H1 (cell line): ENCODE measurements around the gene LMAN2. TPM values are rescaled to one million over a fixed set of nuclear protein-coding genes. Genes with fewer than 3 reads are reported as not detected.

Experiments
- CTCF ChIA-PET: fragments of 300-600 bp; sonication (Branson Sonifier 250); formaldehyde crosslinking; loops from one replicate; lab custom pipeline; 2021; ENCODE audit not compliant: partially characterized antibody; lab: Charles Lee
- POLR2A ChIA-PET: fragments of 300-600 bp; sonication (Branson Sonifier 250); formaldehyde crosslinking; loops from one replicate; lab custom pipeline; 2021; ENCODE audit warnings: inconsistent platforms; ENCODE audit not compliant: partially characterized antibody; lab: Charles Lee
- DNase-seq, 2 experiments: peaks; one replicate each; pipeline versions ENCODE4 v3.0.0 to v3.0.0-alpha.2; 2010 to 2022; ENCODE audit warnings: low spot score in 2 of 2, low read depth in 1 of 2, mixed read lengths in 1 of 2
- FAIRE-seq: peaks from 2 replicates; lab custom pipeline; 2011; peaks lifted over from hg19 to GRCh38; lab: Jason Lieb, UNC
- H2AFZ ChIP-seq: 2 replicates; pipeline ENCODE4 v1.8.1; 2012; ENCODE audit warnings: low read length, inconsistent platforms
- H2AK5ac ChIP-seq: 2 replicates; pipeline ENCODE4 v1.6.1; 2013; ENCODE audit warnings: low read depth, low read length
- H2BK120ac ChIP-seq: replicated peaks from 2 replicates; pipeline ENCODE3; 2013; ENCODE audit warnings: low read depth, low read length, inconsistent platforms
- H2BK12ac ChIP-seq: 2 replicates; pipeline ENCODE4 v1.6.1; 2013; ENCODE audit warnings: low read depth, low read length
- H2BK15ac ChIP-seq: 2 replicates; pipeline ENCODE4 v1.6.1; 2013; ENCODE audit warnings: low read length
- H2BK20ac ChIP-seq: 2 replicates; pipeline ENCODE4 v1.6.1; 2013; ENCODE audit warnings: low read length
- H2BK5ac ChIP-seq: 2 replicates; pipeline ENCODE4 v1.6.1; 2013; ENCODE audit warnings: low read depth, low read length
- H3K14ac ChIP-seq: 2 replicates; pipeline ENCODE4 v1.6.1; 2013; ENCODE audit warnings: inconsistent platforms; ENCODE audit not compliant: insufficient read length
- H3K18ac ChIP-seq: 2 replicates; pipeline ENCODE4 v1.6.1; 2013; ENCODE audit warnings: low read length; ENCODE audit errors: extremely low read depth
- H3K23ac ChIP-seq: 2 replicates; pipeline ENCODE4 v1.6.1; 2013; ENCODE audit warnings: inconsistent platforms; ENCODE audit not compliant: insufficient read length
- H3K23me2 ChIP-seq: 2 replicates; pipeline ENCODE4 v1.6.1; 2013; ENCODE audit warnings: low read depth, low read length
- H3K27ac ChIP-seq: 2 replicates; pipeline ENCODE4 v1.6.1; 2011; ENCODE audit warnings: low read depth, low read length, inconsistent platforms
- H3K27me3 ChIP-seq, 4 experiments: replicated peaks in 1 of 4; 1 replicate in 1 of 4; 2 replicates in 3 of 4; pipeline versions ENCODE4 v1.6.1 to v1.8.1; 2011 to 2013; ENCODE audit warnings: low read length in 3 of 4, mild to moderate bottlenecking in 3 of 4, inconsistent platforms in 2 of 4, mixed read lengths in 2 of 4, moderate library complexity in 1 of 4; ENCODE audit not compliant: control insufficient read depth in 3 of 4, insufficient read depth in 3 of 4; ENCODE audit errors: extremely low read depth in 1 of 4
- H3K36me3 ChIP-seq, 4 experiments: 2 replicates each; pipeline versions ENCODE4 v1.6.1 to v1.8.1; 2011 to 2013; ENCODE audit warnings: mild to moderate bottlenecking in 4 of 4, low read length in 3 of 4, moderate library complexity in 2 of 4, control low read depth in 1 of 4, inconsistent platforms in 1 of 4; ENCODE audit not compliant: insufficient read depth in 4 of 4, control insufficient read depth in 2 of 4
- H3K4ac ChIP-seq: replicated peaks from 2 replicates; pipeline ENCODE3; 2013; ENCODE audit warnings: low read length, low read depth, mixed read lengths, inconsistent platforms; ENCODE audit not compliant: insufficient read length
- H3K4me1 ChIP-seq, 4 experiments: replicated peaks in 1 of 4; 1 replicate in 1 of 4; 2 replicates in 3 of 4; pipeline versions ENCODE4 v1.6.1 to v1.8.1; 2011 to 2013; ENCODE audit warnings: low read length in 3 of 4, inconsistent platforms in 2 of 4, mixed read lengths in 1 of 4; ENCODE audit not compliant: insufficient read depth in 4 of 4, control insufficient read depth in 3 of 4
- H3K4me2 ChIP-seq, 2 experiments: 2 replicates each; pipeline versions ENCODE4 v1.6.1 to v1.8.1; 2011 to 2013; ENCODE audit warnings: low read depth in 2 of 2, low read length in 2 of 2, control low read depth in 1 of 2, inconsistent platforms in 1 of 2, mild to moderate bottlenecking in 1 of 2; ENCODE audit not compliant: insufficient read depth in 1 of 2
- H3K4me3 ChIP-seq, 4 experiments: fragments of 200-600, 300-600 bp in 1 of 4; sonication (generic), shearing (Covaris generic), sonication (Bioruptor Twin) in 1 of 4; 2 replicates each; pipeline versions ENCODE4 v1.5.1 to v1.8.1; 2011 to 2016; ENCODE audit warnings: low read length in 4 of 4, low read depth in 3 of 4, control low read depth in 2 of 4, inconsistent platforms in 2 of 4, mild to moderate bottlenecking in 2 of 4, mixed read lengths in 1 of 4, moderate library complexity in 1 of 4; ENCODE audit not compliant: insufficient read depth in 2 of 4; ENCODE audit errors: extremely low read depth in 1 of 4
- H3K56ac ChIP-seq: replicated peaks from 2 replicates; pipeline ENCODE3; 2013; ENCODE audit warnings: low read depth, mild to moderate bottlenecking, mixed read lengths, low read length, inconsistent platforms; ENCODE audit not compliant: insufficient read length
- H3K79me1 ChIP-seq: 2 replicates; pipeline ENCODE4 v1.6.1; 2013; ENCODE audit warnings: low read depth, low read length, control low read depth
- H3K79me2 ChIP-seq, 2 experiments: 2 replicates each; pipeline versions ENCODE4 v1.6.1 to v1.8.1; 2012 to 2013; ENCODE audit warnings: low read length in 2 of 2, mild to moderate bottlenecking in 2 of 2, inconsistent platforms in 1 of 2; ENCODE audit not compliant: insufficient read depth in 2 of 2, control insufficient read depth in 1 of 2
- H3K9ac ChIP-seq, 4 experiments: replicated peaks in 1 of 4; 1 replicate in 1 of 4; 2 replicates in 3 of 4; pipeline versions ENCODE4 v1.6.1 to v1.8.1; 2011 to 2013; ENCODE audit warnings: low read depth in 3 of 4, low read length in 3 of 4, control low read depth in 2 of 4, mild to moderate bottlenecking in 2 of 4, moderate library complexity in 2 of 4, inconsistent platforms in 1 of 4; ENCODE audit errors: extremely low read depth in 1 of 4
- H3K9me3 ChIP-seq, 2 experiments: 2 replicates each; pipeline versions ENCODE4 v1.6.1 to v1.8.1; 2012 to 2013; ENCODE audit warnings: mild to moderate bottlenecking in 2 of 2, moderate library complexity in 2 of 2, control low read depth in 1 of 2, inconsistent platforms in 1 of 2, low read depth in 1 of 2, low read length in 1 of 2, mixed read lengths in 1 of 2; ENCODE audit not compliant: insufficient read depth in 2 of 2
- H4K20me1 ChIP-seq, 2 experiments: replicated peaks in 1 of 2; 2 replicates each; pipeline versions ENCODE3 to v1.8.1; 2011 to 2013; ENCODE audit warnings: inconsistent platforms in 2 of 2, low read length in 2 of 2, mild to moderate bottlenecking in 1 of 2; ENCODE audit not compliant: insufficient read depth in 2 of 2, control insufficient read depth in 1 of 2
- H4K5ac ChIP-seq: 2 replicates; pipeline ENCODE4 v1.6.1; 2013; ENCODE audit warnings: low read length, low read depth, mixed read lengths, inconsistent platforms; ENCODE audit not compliant: insufficient read length
- H4K8ac ChIP-seq: 2 replicates; pipeline ENCODE4 v1.8.0; 2013; ENCODE audit warnings: mild to moderate bottlenecking, moderate library complexity, low read length, inconsistent platforms; ENCODE audit not compliant: insufficient read depth; ENCODE audit errors: extremely low read depth
- H4K91ac ChIP-seq: replicated peaks from 2 replicates; pipeline ENCODE3; 2013; ENCODE audit warnings: low read length, mixed read lengths, inconsistent platforms; ENCODE audit not compliant: insufficient read length
- BCL11A ChIP-seq, 2 experiments: IDR thresholded peaks; one replicate each; pipeline ENCODE4 v1.6.1; 2011; ENCODE audit warnings: low read depth in 2 of 2, low read length in 2 of 2, mild to moderate bottlenecking in 2 of 2
- EGR1 ChIP-seq: IDR thresholded peaks from 2 replicates; pipeline ENCODE4 v1.6.1; 2011; ENCODE audit warnings: low read depth, low read length, borderline replicate concordance
- GTF2F1 ChIP-seq: IDR thresholded peaks from 2 replicates; pipeline ENCODE4 v1.6.1; 2012; ENCODE audit warnings: low read depth, low read length, improper control_type of control experiment, borderline replicate concordance
- HDAC2 ChIP-seq, 2 experiments: fragments of 300-600 bp in 1 of 2; sonication (generic) in 1 of 2; IDR thresholded peaks; 2 replicates each; pipeline ENCODE4 v1.6.1; 2011 to 2012; ENCODE audit warnings: low read depth in 2 of 2, low read length in 2 of 2, mild to moderate bottlenecking in 2 of 2, moderate library complexity in 2 of 2, borderline replicate concordance in 1 of 2, inconsistent platforms in 1 of 2
- POLR2A ChIP-seq, 2 experiments: IDR thresholded peaks; 1 replicate in 1 of 2; 2 replicates in 1 of 2; pipeline ENCODE4 v1.6.1; 2011; ENCODE audit warnings: low read depth in 2 of 2, low read length in 2 of 2, mild to moderate bottlenecking in 2 of 2; ENCODE audit errors: control extremely low read depth in 1 of 2
- RBBP5 ChIP-seq: IDR thresholded peaks from 2 replicates; pipeline ENCODE4 v1.7.1; 2012; ENCODE audit warnings: low read depth, mild to moderate bottlenecking, inconsistent platforms, low read length, moderate library complexity, borderline replicate concordance
- SP1 ChIP-seq: IDR thresholded peaks from 2 replicates; pipeline ENCODE4 v1.6.1; 2011; ENCODE audit warnings: low read depth, low read length
- WGBS, 2 experiments: shearing (Covaris generic) in 1 of 2; methylation state at CpG; one replicate each; pipeline versions ENCODE4 v1.1.6 to v1.1.7; 2013 to 2015; ENCODE audit warnings: low lambda C conversion rate in 2 of 2, mixed read lengths in 2 of 2, inconsistent platforms in 1 of 2, low coverage in 1 of 2, missing lambda C conversion rate in 1 of 2; ENCODE audit not compliant: insufficient replicate concordance in 2 of 2, insufficient coverage in 1 of 2, insufficient read length in 1 of 2; ENCODE audit errors: extremely low coverage in 1 of 2, missing lambda C conversion rate in 1 of 2; 5-methylcytosine and 5-hydroxymethylcytosine counted together
- polyA plus RNA-seq, 7 experiments: library from polyadenylated mRNA; depleted of rRNA in 3 of 7; stranded (reverse) in 5 of 7; unstranded in 2 of 7; fragments of >200 nt in 5 of 7; fragments of 200-250 nt in 2 of 7; gene quantifications; 1 replicate in 5 of 7; 2 replicates in 1 of 7; 4 replicates in 1 of 7; pipeline versions ENCODE4 v1.2.1 to v1.2.3, GENCODE V29; 2011 to 2013; ENCODE audit warnings: missing spikeins in 2 of 7, mixed read lengths in 2 of 7
- total RNA-seq: library from RNA; stranded (reverse); fragmentation: NEBNext Ultra II Directional; extraction: Animal tissue kit (Norgen Biotek cat#: 25700); gene quantifications from 2 replicates; pipeline ENCODE4 v1.2.1, GENCODE V29; 2021

LMAN2 gene
- total and polyA plus RNA-seq, 2 of the 8 experiments (the other 6 are each of a cell fraction or from before 2014, with no cell fraction given): 116 to 225 TPM

DNA sequence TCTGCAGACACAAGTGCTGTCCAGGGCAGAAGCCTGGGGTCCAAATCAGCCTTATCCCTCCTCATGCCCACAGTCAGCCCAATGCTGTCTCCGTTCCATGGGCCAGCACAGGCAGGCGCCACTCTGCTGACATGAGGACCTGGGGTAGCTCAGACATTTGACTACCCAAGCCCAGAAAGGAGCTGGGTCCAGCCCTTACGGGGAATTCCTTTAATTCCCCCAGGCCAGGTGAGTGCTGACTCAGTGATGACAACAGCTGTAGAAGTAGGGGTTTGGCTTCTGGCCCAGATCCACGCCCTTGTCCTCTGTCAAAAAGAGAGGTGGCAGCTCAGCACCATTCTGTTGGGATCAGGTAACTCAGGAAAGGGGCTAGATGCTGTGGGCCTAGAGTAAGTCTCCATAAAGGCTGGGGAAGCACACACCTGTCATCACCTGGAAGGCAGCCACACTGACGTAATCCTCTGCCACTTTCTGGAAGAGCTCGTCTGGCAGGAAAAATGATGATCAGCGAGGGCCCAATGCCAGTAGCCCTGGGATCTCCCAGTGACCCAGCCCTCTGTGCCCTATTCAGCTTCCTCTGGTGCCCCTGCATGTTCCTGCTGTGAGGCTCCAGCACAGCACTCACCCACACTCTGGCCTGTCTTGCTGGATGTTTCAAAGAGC lies 49.8 kb downstream of the LMAN2 start:
- Histone ChIP-seq H3K14ac (no peak overlapping the region), H2BK120ac (no peak overlapping the region), H2AK5ac (no peak overlapping the region), H2AFZ (no peak overlapping the region), H4K5ac (no peak overlapping the region), H3K23me2 (peaks cover 13% of the 10 kb centered on the region; the same call in 1 of the 2 replicates), H2BK12ac (no peak overlapping the region), H3K36me3 (peaks cover 3 to 24% (median 9%) of the 10 kb centered on the region in 4 experiments; a peak in 6 of 8 replicates), H2BK5ac (no peak overlapping the region), H3K79me2 (peaks cover 10 to 19% of the 10 kb centered on the region in 2 experiments), H3K4me1 (peaks cover 3 to 20% (median 6%) of the 10 kb centered on the region in 4 experiments; a peak in 6 of 7 replicates), H2BK15ac (no peak overlapping the region), H3K27ac (no peak overlapping the region), H3K4me3 (no peak overlapping the region), H3K79me1 (peaks cover 9% of the 10 kb centered on the region), H4K91ac (no peak overlapping the region), H3K9me3 (no peaks in the 10 kb centered on the region), H3K9ac (no peak overlapping the region), H3K23ac (no peak overlapping the region), H3K18ac (no peak overlapping the region), H3K56ac (no peak overlapping the region), H2BK20ac (no peak overlapping the region), H3K4ac (no peak overlapping the region), H4K8ac (no peak overlapping the region), H3K4me2 (peak overlapping the region in 1 of 2 experiments; percentile 67; a peak in 2 of 4 replicates), H3K27me3 (no peaks in the 10 kb centered on the region), H4K20me1 (peaks cover 11 to 20% of the 10 kb centered on the region in 2 experiments)
- no peak for TF ChIP-seq HDAC2 (IDR thresholded peaks at IDR 0.05; ENCODE audit: borderline replicate concordance in 1 of 2, low read depth in 2 of 2, low read length in 2 of 2)
- TF ChIP-seq POLR2A (IDR thresholded peaks at IDR 0.05; ENCODE audit: control extremely low read depth in 1 of 2, low read depth in 2 of 2, low read length in 2 of 2): peak in 1 of 2 experiments; percentile 50; a peak in 1 of 3 replicates
- TF ChIP-seq RBBP5: no peak
- no peak for TF ChIP-seq BCL11A (IDR thresholded peaks at IDR 0.05; ENCODE audit: low read depth in 2 of 2, low read length in 2 of 2)
- TF ChIP-seq EGR1: no peak
- no peak for TF ChIP-seq GTF2F1
- no peak for TF ChIP-seq SP1
- 88% methylated on average over 7 of the region's 7 CpGs; no CpG with 5 or more reads in 1 of the 2 experiments for WGBS, 2 experiments
- DNase-seq: no peak
- CTCF ChIA-PET: interaction anchor here (0.7 to 6.5 kb wide), 11 partner anchors 8 to 641 kb away, joined by 3 to 37 read pairs (median 4); no protein-coding TSS in a partner anchor
- no peak for FAIRE-seq
- POLR2A ChIA-PET: interaction anchor here (0.6 to 12.1 kb wide), 13 partner anchors 11 to 326 kb away, joined by 3 to 111 read pairs (median 3); partner anchors contain the start of genes FAM193B, LMAN2, MXD3 and NSD1
